Mononuclear cell (primary cell): Measurements from ENCODE around the gene PACSIN2. TPM values are rescaled to one million over a fixed set of nuclear protein-coding genes. Genes with fewer than 3 reads are reported as not detected.

ENCODE experiments used
- H3K27me3 ChIP-seq: 2 replicates; pipeline ENCODE4 v1.6.0; 2011; ENCODE audit warnings: low read length, control low read depth; ENCODE audit not compliant: insufficient read depth
- H3K4me1 ChIP-seq: 2 replicates; pipeline ENCODE4 v1.5.1; 2011; ENCODE audit warnings: mild to moderate bottlenecking, low read length, control low read depth; ENCODE audit not compliant: insufficient read depth
- H3K4me3 ChIP-seq: 2 replicates; pipeline ENCODE4 v1.5.1; 2011; ENCODE audit warnings: mild to moderate bottlenecking, low read length, moderate library complexity
- H3K9me3 ChIP-seq: 2 replicates; pipeline ENCODE4 v1.5.1; 2011; ENCODE audit warnings: low read depth, mild to moderate bottlenecking, control low read depth, low read length
- total RNA-seq: library from RNA; depleted of rRNA; stranded (reverse); fragments of >200 nt; gene quantifications from one replicate; pipeline ENCODE4 v1.2.3, GENCODE V29; 2012

PACSIN2 gene
- total RNA-seq, 1 donor, result 45.4 TPM

DNA sequence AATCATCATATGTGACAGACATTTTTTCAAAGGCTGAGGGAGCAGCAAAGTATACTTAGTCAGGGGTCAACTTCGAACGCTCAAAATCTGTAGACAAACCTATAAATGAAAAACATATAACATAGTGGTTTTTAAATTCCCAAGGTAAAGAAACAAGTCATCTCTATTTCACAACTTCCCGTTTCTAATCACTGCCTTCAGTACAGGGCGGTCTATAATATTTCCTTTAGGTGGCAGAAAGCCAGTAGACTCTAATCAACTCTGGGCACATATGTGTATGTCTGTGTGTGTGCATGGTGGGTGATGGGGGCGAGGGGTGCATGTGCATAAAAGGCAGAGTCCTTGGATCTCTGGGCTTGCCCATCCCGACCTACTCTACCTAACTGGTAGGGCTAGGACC, 102.9 kb downstream of the PACSIN2 start:
- Histone ChIP-seq H3K27me3 (no peaks in the 10 kb centered on the region), H3K9me3 (no peaks in the 10 kb centered on the region), H3K4me3 (no peak overlapping the region), H3K4me1 (peaks cover 19% of the 10 kb centered on the region)

GRCh38 chr22:42910221-42910942, 104.6 kb downstream of the PACSIN2 start:
- no peaks in the 10 kb centered on the region for H3K27me3 ChIP-seq
- H3K9me3 ChIP-seq, result no peaks in the 10 kb centered on the region
- H3K4me1 ChIP-seq, result peaks cover 19% of the 10 kb centered on the region
- H3K4me3 ChIP-seq, result no peak overlapping the region

DNA sequence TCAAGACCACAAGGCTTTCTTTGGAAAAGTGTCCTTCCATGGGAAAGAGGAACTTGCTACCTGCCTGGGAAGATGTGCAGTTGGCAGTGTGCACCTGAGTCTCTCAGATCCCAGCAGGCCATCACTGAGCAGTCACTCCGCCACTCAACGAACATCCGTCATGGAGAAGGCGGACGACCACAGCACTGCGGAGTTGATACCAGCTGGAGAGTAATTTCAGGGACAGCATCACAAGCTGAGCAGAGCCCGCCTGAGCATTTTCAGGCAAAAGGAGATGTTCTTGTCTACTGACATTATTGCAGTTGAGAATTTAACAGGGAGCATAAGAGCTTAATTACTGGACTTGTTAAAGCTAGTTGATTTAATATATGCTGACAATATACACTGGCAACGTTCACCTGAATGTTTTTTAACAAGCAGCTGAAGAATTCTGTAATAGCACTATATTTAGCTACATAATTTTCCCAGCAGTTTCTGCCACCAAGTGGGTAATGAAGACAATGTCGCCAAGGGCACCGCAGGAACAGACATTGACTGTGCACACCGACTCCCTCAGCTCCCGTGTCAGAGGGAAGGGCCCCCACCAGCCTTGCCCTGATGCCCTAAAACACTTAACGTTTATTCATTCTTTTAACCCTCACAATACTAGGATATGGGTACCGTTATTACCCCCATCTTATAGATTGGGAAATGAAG, 105.4 kb downstream of the PACSIN2 start:
- Histone ChIP-seq H3K9me3 (no peaks in the 10 kb centered on the region), H3K27me3 (no peaks in the 10 kb centered on the region), H3K4me1 (peaks cover 19% of the 10 kb centered on the region), H3K4me3 (no peak overlapping the region)

- no peaks in the 10 kb centered on the region for H3K27me3 ChIP-seq
- no peaks in the 10 kb centered on the region for H3K9me3 ChIP-seq
- H3K4me1 ChIP-seq, result peaks cover 19% of the 10 kb centered on the region
- H3K4me3 ChIP-seq, result no peak overlapping the region
These were observed 106.6 kb downstream of the PACSIN2 start for GRCh38 chr22:42908374-42908746.

- no peak overlapping the region for H3K4me3 ChIP-seq
- H3K9me3 ChIP-seq, result no peaks in the 10 kb centered on the region
- H3K4me1 ChIP-seq, result peaks cover 16% of the 10 kb centered on the region
These were observed 107.3 kb downstream of the PACSIN2 start for GRCh38 chr22:42907404-42908373.

DNA sequence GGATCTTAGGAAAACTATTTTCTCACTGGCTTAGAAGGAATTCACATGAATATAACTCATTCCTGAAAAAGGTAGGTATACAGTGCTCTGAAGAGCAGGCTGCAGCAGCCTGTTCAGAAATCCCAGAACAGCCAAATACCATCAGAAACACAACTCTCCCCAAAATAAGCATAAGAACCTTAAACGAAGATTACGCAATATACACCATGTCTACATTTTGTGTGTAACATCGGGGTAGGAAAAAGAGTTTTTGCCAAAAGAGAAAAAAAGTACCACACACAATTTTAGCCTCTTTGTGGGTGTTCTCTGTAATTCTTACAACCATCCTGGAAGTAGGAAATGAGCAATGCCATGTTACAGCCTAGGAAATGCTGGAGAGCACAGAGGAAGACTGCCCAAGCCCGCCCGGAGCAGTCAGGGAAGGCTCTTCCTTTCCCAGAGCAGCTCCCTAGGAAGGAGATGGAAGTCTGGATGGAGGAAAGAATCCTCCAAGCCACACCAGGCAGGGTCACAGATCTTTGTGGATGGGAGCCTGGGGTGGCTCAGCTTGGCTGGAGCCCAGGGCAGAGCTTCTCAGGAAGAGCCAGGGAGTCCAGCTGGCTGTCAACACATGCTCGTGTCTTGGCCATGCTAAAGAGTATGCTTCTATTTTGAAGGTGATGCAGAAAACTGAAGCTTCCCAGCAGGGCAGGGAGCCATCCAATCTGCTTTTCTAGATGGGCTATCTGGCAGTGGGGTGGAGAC, 108.2 kb downstream of the PACSIN2 start:
- Histone ChIP-seq H3K27me3 (no peaks in the 10 kb centered on the region), H3K9me3 (no peaks in the 10 kb centered on the region), H3K4me1 (peaks cover 7% of the 10 kb centered on the region), H3K4me3 (no peak overlapping the region)

More at GRCh38 chr22:42907404-42908373, 107.3 kb downstream of the PACSIN2 start:
- no peaks in the 10 kb centered on the region for H3K27me3 ChIP-seq

DNA sequence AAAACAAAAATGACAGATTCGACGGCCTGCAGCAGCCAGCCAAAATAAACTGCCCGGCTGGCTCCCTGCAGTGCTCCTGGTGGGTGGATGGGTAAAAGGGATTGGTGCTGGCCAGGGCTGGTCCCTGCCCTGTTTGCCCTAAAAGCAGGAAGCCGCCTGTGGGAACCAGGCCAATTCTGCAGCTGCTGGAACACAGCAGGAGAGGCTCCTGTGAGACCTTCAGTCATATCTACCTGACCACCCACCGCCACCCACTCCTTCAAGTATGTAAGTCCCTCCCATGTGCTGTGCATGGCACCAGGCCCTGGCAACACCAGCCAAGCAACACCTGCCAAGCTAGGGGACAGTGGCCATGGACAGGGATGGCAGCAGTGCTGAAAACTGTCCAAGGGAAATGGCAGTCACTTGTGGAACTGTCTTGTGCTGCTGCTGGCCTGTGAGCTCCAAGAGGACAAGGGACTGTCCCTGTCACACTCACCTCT, 109.2 kb downstream of the PACSIN2 start:
- no peak overlapping the region for H3K4me3 ChIP-seq
- H3K27me3 ChIP-seq, result no peaks in the 10 kb centered on the region
- H3K9me3 ChIP-seq, result no peaks in the 10 kb centered on the region
- H3K4me1 ChIP-seq, result no peaks in the 10 kb centered on the region

- H3K4me3 ChIP-seq, result no peak overlapping the region
- no peaks in the 10 kb centered on the region for H3K27me3 ChIP-seq
- no peaks in the 10 kb centered on the region for H3K9me3 ChIP-seq
- H3K4me1 ChIP-seq, result no peaks in the 10 kb centered on the region
These were observed 109.7 kb downstream of the PACSIN2 start for GRCh38 chr22:42905217-42905616.

DNA sequence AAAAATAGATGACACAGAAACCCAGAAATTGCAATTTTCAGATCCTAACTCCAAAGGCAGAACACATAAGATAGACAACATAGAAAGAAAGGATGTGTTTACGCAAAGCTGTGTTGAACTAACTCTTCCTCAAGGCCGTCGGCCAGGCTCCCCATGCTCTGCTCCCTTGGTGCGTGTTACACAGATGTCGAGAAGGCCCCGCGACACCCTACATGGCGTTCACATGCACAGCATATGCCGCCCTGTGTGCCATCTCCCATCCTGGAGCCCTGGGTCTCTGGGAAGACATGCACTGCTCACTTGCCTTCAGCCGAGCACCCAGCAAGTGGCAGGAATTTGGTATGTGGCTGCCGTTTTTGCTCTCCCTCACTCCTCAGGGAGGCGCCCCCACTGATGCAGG, 110.9 kb downstream of the PACSIN2 start:
- Histone ChIP-seq H3K9me3 (no peaks in the 10 kb centered on the region), H3K4me1 (no peaks in the 10 kb centered on the region), H3K4me3 (no peak overlapping the region), H3K27me3 (no peaks in the 10 kb centered on the region)

GRCh38 chr22:42902875-42903510, 112.0 kb downstream of the PACSIN2 start:
- Histone ChIP-seq H3K4me3 (no peak overlapping the region), H3K9me3 (no peaks in the 10 kb centered on the region), H3K27me3 (no peaks in the 10 kb centered on the region), H3K4me1 (no peaks in the 10 kb centered on the region)

GRCh38 chr22:42901790-42902508, 113.0 kb downstream of the PACSIN2 start:
- peaks cover 7% of the 10 kb centered on the region for H3K4me1 ChIP-seq
- no peaks in the 10 kb centered on the region for H3K27me3 ChIP-seq
- no peaks in the 10 kb centered on the region for H3K9me3 ChIP-seq
- H3K4me3 ChIP-seq, result no peak overlapping the region

GRCh38 chr22:42897960-42898359, 117.0 kb downstream of the PACSIN2 start:
- Histone ChIP-seq H3K4me1 (peaks cover 46% of the 10 kb centered on the region), H3K27me3 (no peaks in the 10 kb centered on the region), H3K9me3 (no peaks in the 10 kb centered on the region), H3K4me3 (no peak overlapping the region)

GRCh38 chr22:42895541-42895981, 119.4 kb downstream of the PACSIN2 start:
- H3K4me3 ChIP-seq, result no peak overlapping the region
- no peaks in the 10 kb centered on the region for H3K9me3 ChIP-seq
- peaks cover 70% of the 10 kb centered on the region for H3K4me1 ChIP-seq
- no peaks in the 10 kb centered on the region for H3K27me3 ChIP-seq
